BJ (cell line): ENCODE data around the gene DET1. TPM values are rescaled to one million over a fixed set of nuclear protein-coding genes. Genes with fewer than 3 reads are reported as not detected.
"Not testable (repeated sequence)": the region's sequence is repeated elsewhere in the genome, so short reads cannot be mapped to it uniquely, and the experiment has no call there.

ENCODE experiments used
- CTCF ChIA-PET: fragments of 350-600 bp; formaldehyde crosslinking; extraction: SDS; loops from one replicate; lab custom pipeline; 2021; ENCODE audit warnings: antibody characterized with exemption, inconsistent platforms; lab: Yijun Ruan, JAX
- POLR2A ChIA-PET: fragments of 300-600 bp; sonication (Branson Sonifier 250); formaldehyde crosslinking; extraction: SDS; loops from one replicate; lab custom pipeline; 2021; ENCODE audit warnings: antibody characterized with exemption; lab: Charles Lee
- DNase-seq: peaks from one replicate; pipeline ENCODE4 v3.0.0-alpha.2; 2011; ENCODE audit warnings: low read depth
- H3K27me3 ChIP-seq: 2 replicates; pipeline ENCODE4 v1.6.0; 2011; ENCODE audit warnings: low read length; ENCODE audit not compliant: control insufficient read depth, insufficient read depth
- H3K36me3 ChIP-seq: 2 replicates; pipeline ENCODE4 v1.5.1; 2011; ENCODE audit warnings: low read length; ENCODE audit not compliant: control insufficient read depth, insufficient read depth
- H3K4me3 ChIP-seq: 2 replicates; pipeline ENCODE4 v1.5.1; 2011; ENCODE audit warnings: low read depth, mild to moderate bottlenecking, control low read depth, low read length
- CTCF ChIP-seq: IDR thresholded peaks from 2 replicates; pipeline ENCODE4 v1.5.1; 2011; ENCODE audit warnings: low read depth, mild to moderate bottlenecking, control low read depth, inconsistent platforms, low read length, moderate library complexity; ENCODE audit not compliant: insufficient read depth
- polyA plus RNA-seq: library from polyadenylated mRNA; depleted of rRNA; stranded (reverse); fragments of >200 nt; gene quantifications from 2 replicates; pipeline ENCODE4 v1.2.3, GENCODE V29; 2011

The DET1 gene
- polyA plus RNA-seq, 1 experiment, result 11.0 TPM

GRCh38 chr15:88529021-88529630, 17.4 kb downstream of the DET1 start:
- ChIA-PET CTCF (interaction anchor here (0.6 to 1.5 kb wide), 3 partner anchors 17 to 74 kb away, joined by 3 to 4 read pairs (median 3); no protein-coding TSS in a partner anchor), POLR2A (no interaction called here)
- no peak for DNase-seq

GRCh38 chr15:88526247-88526879, 20.1 kb downstream of the DET1 start:
- TF ChIP-seq CTCF, result no peak
- ChIA-PET CTCF (interaction anchor here (0.7 kb wide), 1 partner anchor 282 kb away, joined by 3 read pairs; no protein-coding TSS in a partner anchor), POLR2A (no interaction called here)

More at GRCh38 chr15:88529021-88529630, 17.4 kb downstream of the DET1 start:
- Histone ChIP-seq H3K36me3 (peaks cover 10% of the 10 kb centered on the region), H3K27me3 (no peaks in the 10 kb centered on the region), H3K4me3 (no peak overlapping the region)
- TF ChIP-seq CTCF, result no peak

GRCh38 chr15:88525418-88525817, 21.1 kb downstream of the DET1 start:
- no peak for TF ChIP-seq CTCF
- ChIA-PET CTCF (no interaction called here), POLR2A (no interaction called here)

More at GRCh38 chr15:88526247-88526879, 20.1 kb downstream of the DET1 start:
- no peak overlapping the region for H3K4me3 ChIP-seq
- H3K27me3 ChIP-seq, result no peaks in the 10 kb centered on the region
- DNase-seq, result no peak
- peaks cover 10% of the 10 kb centered on the region for H3K36me3 ChIP-seq

GRCh38 chr15:88524094-88524493, 22.4 kb downstream of the DET1 start:
- H3K4me3 ChIP-seq, CTCF ChIA-PET, DNase-seq, H3K27me3 ChIP-seq, POLR2A ChIA-PET, H3K36me3 ChIP-seq: not testable (repeated sequence)

More at GRCh38 chr15:88525418-88525817, 21.1 kb downstream of the DET1 start:
- no peak for DNase-seq
- no peaks in the 10 kb centered on the region for H3K27me3 ChIP-seq
- H3K36me3 ChIP-seq, result peaks cover 2% of the 10 kb centered on the region
- no peak overlapping the region for H3K4me3 ChIP-seq

GRCh38 chr15:88518903-88519302, 27.6 kb downstream of the DET1 start:
- ChIA-PET POLR2A (no interaction called here), CTCF (no interaction called here)
- H3K36me3 ChIP-seq, result peaks cover 2% of the 10 kb centered on the region; the same call in 1 of the 2 replicates

More at GRCh38 chr15:88518903-88519302, 27.6 kb downstream of the DET1 start:
- Histone ChIP-seq H3K4me3 (no peak overlapping the region), H3K27me3 (no peaks in the 10 kb centered on the region)
- DNase-seq, result no peak
- TF ChIP-seq CTCF, result no peak
